Body of pancreas (tissue), 4 donors: ENCODE data around the gene NFATC2. TPM values are rescaled to one million over a fixed set of nuclear protein-coding genes. Genes with fewer than 3 reads are reported as not detected.

Experiments used
- ATAC-seq: fragments of 150-250 bp; one replicate; pipeline ENCODE4 v1.9.1; 2016
- DNase-seq, 4 donors: peaks; one replicate each; pipeline ENCODE4 v3.0.0-alpha.2; 2019
- H3K27ac ChIP-seq, 4 donors: fragments of 200-600 bp; sonication (generic); 1 replicate in 3 of 4; 2 replicates in 1 of 4; pipeline versions ENCODE4 v1.5.1 to v1.6.1; 2016 to 2019; ENCODE audit warnings: mild to moderate bottlenecking in 1 of 4, mixed read lengths in 1 of 4, moderate library complexity in 1 of 4
- H3K27me3 ChIP-seq, 2 donors: fragments of 200-600 bp; sonication (generic); one replicate each; pipeline ENCODE4 v1.6.0; 2016; ENCODE audit warnings: mild to moderate bottlenecking in 1 of 2
- H3K36me3 ChIP-seq, 2 donors: fragments of 200-600 bp; sonication (generic); replicated peaks in 1 of 2; 2 replicates each; pipeline ENCODE4 v1.5.1; 2016; ENCODE audit warnings: low read depth in 2 of 2; ENCODE audit not compliant: insufficient read depth in 1 of 2
- H3K4me1 ChIP-seq: fragments of 200-600 bp; sonication (generic); one replicate; pipeline ENCODE4 v1.6.0; 2016
- H3K4me3 ChIP-seq, 2 donors: fragments of 200-600 bp; sonication (generic); 1 replicate in 1 of 2; 2 replicates in 1 of 2; pipeline ENCODE4 v1.5.1; 2016 to 2019
- H3K9me3 ChIP-seq, 3 donors: fragments of 200-600 bp; sonication (generic); 1 replicate in 2 of 3; 2 replicates in 1 of 3; pipeline ENCODE4 v1.5.1; 2016
- CTCF ChIP-seq, 7 experiments: fragments of 450-650 bp in 4 of 7; fragments of 200-600 bp in 3 of 7; sonication (generic) in 3 of 7; IDR thresholded peaks; one replicate each; pipeline ENCODE4 v1.5.1; 2016 to 2019; ENCODE audit warnings: antibody characterized with exemption in 7 of 7
- POLR2A ChIP-seq, 3 donors: fragments of 450-650 bp; IDR thresholded peaks; one replicate each; pipeline ENCODE4 v1.6.1; 2016; ENCODE audit warnings: antibody characterized with exemption in 3 of 3, mild to moderate bottlenecking in 2 of 3
- WGBS, 2 donors: methylation state at CpG; one replicate each; pipeline ENCODE4 v1.1.5; 2017; 5-methylcytosine and 5-hydroxymethylcytosine counted together
- intact Hi-C: fragments of 100-400 bp; cut with DNase I; formaldehyde crosslinking; loops from one replicate; pipeline ENCODE4 v1.15.1; 2023
- total RNA-seq, 2 donors: library from RNA; depleted of rRNA; stranded (reverse); fragments of >200 nt; gene quantifications; one replicate each; pipeline ENCODE4 v1.1.0, GENCODE V29; 2016

The NFATC2 gene
- total RNA-seq, 2 donors from 2014 or later = 4.9 to 7.6 TPM

GRCh38 chr20:51429696-51430095, 112.8 kb downstream of the NFATC2 start:
- H3K36me3 ChIP-seq = no peaks in the 10 kb centered on the region
- H3K27ac ChIP-seq = no peak overlapping the region
- no peaks in the 10 kb centered on the region for H3K27me3 ChIP-seq
- DNase-seq (no peak), ATAC-seq (no peak)
- TF ChIP-seq CTCF (IDR thresholded peaks at IDR 0.05) (no peak), POLR2A (IDR thresholded peaks at IDR 0.05) (no peak)
- H3K9me3 ChIP-seq = no peaks in the 10 kb centered on the region
- 43 to 93% methylated on average over 2 to 9 of the region's 10 CpGs for WGBS, 2 donors
- intact Hi-C loops = no loop called here
- H3K4me1 ChIP-seq = peaks cover 24% of the 10 kb centered on the region
- H3K4me3 ChIP-seq = no peak overlapping the region

GRCh38 chr20:51429144-51429482, 113.4 kb downstream of the NFATC2 start:
- H3K4me3 ChIP-seq = no peak overlapping the region
- 80 to 94% methylated on average over 1 to 6 of the region's 6 CpGs for WGBS, 2 donors
- intact Hi-C loops = no loop called here
- H3K36me3 ChIP-seq = no peaks in the 10 kb centered on the region
- ATAC-seq = no peak
- no peak for TF ChIP-seq POLR2A (IDR thresholded peaks at IDR 0.05)
- no peak for TF ChIP-seq CTCF (IDR thresholded peaks at IDR 0.05)
- no peak overlapping the region for H3K27ac ChIP-seq
- H3K9me3 ChIP-seq = no peaks in the 10 kb centered on the region
- H3K27me3 ChIP-seq = no peaks in the 10 kb centered on the region
- no peak for DNase-seq
- peaks cover 24% of the 10 kb centered on the region for H3K4me1 ChIP-seq

- intact Hi-C loops = no loop called here
- Histone ChIP-seq H3K4me3 (no peak overlapping the region), H3K9me3 (no peaks in the 10 kb centered on the region), H3K36me3 (no peaks in the 10 kb centered on the region), H3K27ac (peak overlapping the region in 1 of 4 donors; percentile 17), H3K4me1 (peaks cover 24% of the 10 kb centered on the region), H3K27me3 (no peaks in the 10 kb centered on the region)
- TF ChIP-seq POLR2A (IDR thresholded peaks at IDR 0.05) = no peak
- no peak for TF ChIP-seq CTCF (IDR thresholded peaks at IDR 0.05)
- ATAC-seq = peak; percentile 69
- WGBS, 2 donors = 42 to 45% methylated on average over 24 to 25 of the region's 25 CpGs
- DNase-seq = peak; percentile 59 to 70 (median 63)
Observed at GRCh38 chr20:51428401-51429143, 113.9 kb downstream of the NFATC2 start.

- H3K9me3 ChIP-seq = no peaks in the 10 kb centered on the region
- intact Hi-C loops = no loop called here
- H3K4me1 ChIP-seq = peaks cover 24% of the 10 kb centered on the region
- no peak for ATAC-seq
- peak overlapping the region in 1 of 4 donors; percentile 17 for H3K27ac ChIP-seq
- H3K4me3 ChIP-seq = no peak overlapping the region
- H3K27me3 ChIP-seq = no peaks in the 10 kb centered on the region
- WGBS, 2 donors = 85 to 89% methylated on average over 14 of the region's 14 CpGs
- TF ChIP-seq POLR2A (IDR thresholded peaks at IDR 0.05) = no peak
- no peak for TF ChIP-seq CTCF (IDR thresholded peaks at IDR 0.05)
- no peaks in the 10 kb centered on the region for H3K36me3 ChIP-seq
- DNase-seq = no peak
Observed at GRCh38 chr20:51427651-51428291, 114.7 kb downstream of the NFATC2 start.
